Liver (tissue), 3 donors: ENCODE results near the gene DAGLA.

Source experiments
- CTCF ChIP-seq: fragments of 150-350 bp; IDR thresholded peaks from 2 replicates; pipeline ENCODE4 v1.5.1; 2017; ENCODE audit warnings: improper control_type of control experiment, low read depth, low read length; ENCODE audit not compliant: missing input control
- FOXA1 ChIP-seq: IDR thresholded peaks from 2 replicates; pipeline ENCODE4 v1.6.1; 2016; ENCODE audit warnings: antibody characterized with exemption
- TAF1 ChIP-seq: conservative IDR thresholded peaks from 2 replicates; pipeline ENCODE4 v1.6.1; 2016; ENCODE audit warnings: antibody characterized with exemption, mild to moderate bottlenecking
- donor health status: healthy.
- donor health status: healthy.

- TF ChIP-seq FOXA1 = no peak
- no peak for TF ChIP-seq CTCF
- no peak for TF ChIP-seq TAF1
Observed at GRCh38 chr11:61762798-61763197, 82.6 kb downstream of the DAGLA start.
